Measurements from ENCODE around the gene CCDC32.
A peak's percentile ranks its signal among the peaks of the same experiment; 100 is the strongest.

CCDC32 gene

GRCh38 chr15:40565333-40566238 is 744 bp upstream of the CCDC32 start:
- no peak for DNase-seq (ENCODE audit: low read depth in 2 of 2)

GRCh38 chr15:40563426-40563825 is 1.4 kb downstream of the CCDC32 start:
- DNase-seq (ENCODE audit: low read depth in 2 of 2): no peak

DNA sequence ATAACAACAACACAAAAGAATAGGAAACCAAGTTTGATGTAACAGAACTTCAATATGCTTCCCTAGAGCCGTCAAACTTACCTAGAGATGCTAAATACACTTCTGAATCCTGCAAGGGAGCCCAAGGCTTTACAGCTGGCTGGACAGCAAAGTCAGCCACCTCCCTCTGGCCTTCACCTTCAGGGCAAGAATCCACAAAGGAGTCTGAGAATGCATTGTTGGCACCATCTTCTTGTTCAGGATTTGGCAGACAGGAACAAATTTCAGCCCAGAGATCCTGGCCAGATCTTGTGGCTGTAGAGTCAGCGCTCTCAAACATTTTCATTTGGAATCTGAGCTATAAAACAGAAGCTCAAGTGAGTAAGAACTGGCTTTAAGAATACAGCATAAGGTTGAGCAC is 2.2 kb downstream of the CCDC32 start:
- DNase-seq (ENCODE audit: low read depth in 2 of 2): no peak

DNA sequence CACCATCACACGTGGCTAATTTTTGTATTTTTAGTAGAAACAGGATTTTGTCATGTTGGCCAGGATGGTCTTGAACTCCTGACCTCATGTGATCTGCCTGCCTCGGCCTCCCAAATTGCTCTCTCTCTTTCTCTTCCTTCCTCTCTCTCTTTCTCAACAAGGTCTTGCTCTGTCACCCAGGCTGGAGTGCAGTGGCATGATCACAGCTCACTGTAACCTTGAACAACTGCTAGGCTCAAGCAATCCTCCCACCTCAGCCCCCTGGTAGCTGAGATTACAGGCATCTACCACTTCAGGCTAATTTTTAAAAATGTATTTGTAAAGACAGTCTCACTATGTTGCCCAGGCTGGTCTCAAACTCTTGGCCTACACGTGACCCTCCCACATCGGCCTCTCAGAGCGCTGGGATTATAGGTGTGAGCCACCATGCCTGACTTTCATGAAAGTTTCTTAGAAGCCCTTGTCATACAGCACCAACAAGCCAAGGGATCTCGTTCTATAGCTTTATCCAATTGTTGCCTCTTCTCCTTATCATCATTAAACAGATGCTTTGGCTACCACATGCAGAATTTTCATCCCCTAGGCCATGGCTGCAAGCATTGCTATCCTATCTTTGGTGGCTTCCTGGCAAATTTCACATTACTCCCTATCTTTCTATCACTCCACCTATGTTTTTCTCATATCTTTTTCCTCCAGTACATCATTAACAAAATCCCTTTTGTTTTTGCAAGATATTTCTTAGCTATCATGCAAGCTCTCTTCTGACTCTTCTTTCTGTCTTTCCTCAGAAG is 5.7 kb downstream of the CCDC32 start:
- no peak for DNase-seq (ENCODE audit: low read depth in 2 of 2)

DNA sequence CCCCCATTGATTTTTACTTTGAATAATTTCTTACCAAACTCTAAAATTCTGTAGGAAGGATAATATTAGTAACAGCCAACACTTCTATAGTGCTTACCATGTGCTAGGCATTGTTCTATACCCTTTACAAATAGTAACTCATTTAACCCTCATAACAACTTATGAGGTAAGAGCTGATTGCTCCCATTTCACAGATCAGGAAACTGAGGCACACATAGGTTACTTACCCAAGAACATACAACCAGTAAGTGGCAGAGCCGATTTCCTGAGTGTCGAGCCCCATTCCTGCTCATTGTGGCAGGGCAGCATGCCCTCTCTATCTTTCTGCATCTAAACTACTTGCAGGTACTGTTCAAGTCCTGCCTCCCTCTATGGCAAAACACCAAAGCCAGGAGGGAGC is 9.0 kb downstream of the CCDC32 start:
- DNase-seq (ENCODE audit: low read depth in 2 of 2): no peak

DNA sequence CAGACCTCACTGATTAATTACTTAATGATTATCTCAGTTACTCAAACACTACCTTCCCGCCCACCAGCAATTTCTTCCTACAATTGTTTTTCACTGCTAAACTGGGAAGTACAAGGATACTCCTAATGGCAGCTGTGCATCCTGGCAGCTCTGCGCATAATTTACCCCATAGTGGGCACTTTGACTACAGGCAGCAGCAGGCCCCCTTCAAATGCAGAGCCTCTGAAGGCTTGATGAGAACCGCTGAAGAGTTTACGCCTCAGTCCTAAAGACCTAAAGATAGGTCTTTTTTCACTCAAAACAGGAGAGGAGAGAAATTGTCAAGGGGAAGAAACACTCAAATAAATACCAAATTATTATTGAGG is 10.7 kb downstream of the CCDC32 start:
- no peak for DNase-seq (ENCODE audit: low read depth in 2 of 2)

- DNase-seq (ENCODE audit: low read depth in 2 of 2): no peak
These were observed 14.4 kb downstream of the CCDC32 start for GRCh38 chr15:40550341-40551037.

- DNase-seq (ENCODE audit: low read depth in 2 of 2): no peak
These were observed 14.9 kb downstream of the CCDC32 start for GRCh38 chr15:40549894-40550293.

GRCh38 chr15:40548610-40549009 is 16.2 kb downstream of the CCDC32 start:
- no peak for DNase-seq (ENCODE audit: low read depth in 2 of 2)

- no peak for DNase-seq (ENCODE audit: low read depth in 2 of 2)
These were observed 19.4 kb downstream of the CCDC32 start for GRCh38 chr15:40545457-40545856.

DNA sequence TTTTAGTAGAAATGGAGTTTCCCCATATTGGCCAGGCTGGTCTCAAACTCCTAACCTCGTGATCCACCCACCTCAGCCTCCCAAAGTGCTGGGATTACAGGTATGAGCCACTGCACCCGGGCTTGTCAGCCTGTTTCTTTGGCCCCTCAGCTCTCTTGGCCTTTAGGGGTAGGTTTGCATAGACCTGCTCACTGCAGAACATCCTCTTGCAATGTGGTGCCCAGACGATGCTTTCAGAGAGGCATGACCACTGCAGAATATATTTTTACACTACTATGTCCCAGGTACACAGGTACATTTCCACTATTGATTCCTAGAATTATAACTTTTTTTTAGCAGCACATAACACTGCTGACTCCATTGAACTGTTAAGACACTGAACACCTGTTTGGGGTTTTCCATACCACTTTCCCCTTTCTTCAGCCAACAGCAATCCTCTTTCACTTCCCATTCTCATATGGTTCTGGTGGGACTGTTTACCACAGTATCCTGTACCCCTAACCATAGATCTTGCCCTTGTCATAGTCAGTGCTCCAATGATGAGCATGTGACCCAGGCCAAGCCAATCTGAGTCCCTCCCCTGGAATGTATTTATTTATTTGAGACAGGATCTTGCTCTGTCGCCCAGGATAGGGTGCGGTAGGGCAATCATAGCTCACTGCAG is 21.1 kb downstream of the CCDC32 start:
- DNase-seq (ENCODE audit: low read depth in 2 of 2): no peak

GRCh38 chr15:40543082-40543481 is 21.8 kb downstream of the CCDC32 start:
- DNase-seq (ENCODE audit: low read depth in 2 of 2): no peak

DNA sequence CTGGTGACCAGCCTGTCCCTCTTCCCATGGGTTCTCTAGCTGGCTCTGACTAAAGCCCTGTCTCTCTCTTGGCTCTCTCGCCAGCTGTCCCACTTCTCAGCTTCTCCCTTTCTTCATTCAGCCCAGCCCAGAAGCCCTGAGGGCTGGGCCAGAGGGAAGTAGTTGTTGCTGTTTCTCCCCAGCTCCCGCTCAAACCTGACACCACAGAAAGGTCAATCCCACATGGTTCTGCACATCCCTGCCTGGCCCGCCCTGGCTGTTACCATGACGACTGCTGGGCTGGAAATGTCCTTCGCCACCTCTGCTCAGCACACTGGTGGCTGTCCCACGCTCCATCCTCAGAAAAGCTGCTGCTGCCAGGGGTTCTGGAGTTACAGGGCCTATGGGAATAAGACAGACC is 25.9 kb downstream of the CCDC32 start:
- no peak for DNase-seq (ENCODE audit: low read depth in 2 of 2)

GRCh38 chr15:40536501-40536900 is 28.3 kb downstream of the CCDC32 start:
- DNase-seq (ENCODE audit: low read depth in 2 of 2): peak; percentile 2 to 10

DNA sequence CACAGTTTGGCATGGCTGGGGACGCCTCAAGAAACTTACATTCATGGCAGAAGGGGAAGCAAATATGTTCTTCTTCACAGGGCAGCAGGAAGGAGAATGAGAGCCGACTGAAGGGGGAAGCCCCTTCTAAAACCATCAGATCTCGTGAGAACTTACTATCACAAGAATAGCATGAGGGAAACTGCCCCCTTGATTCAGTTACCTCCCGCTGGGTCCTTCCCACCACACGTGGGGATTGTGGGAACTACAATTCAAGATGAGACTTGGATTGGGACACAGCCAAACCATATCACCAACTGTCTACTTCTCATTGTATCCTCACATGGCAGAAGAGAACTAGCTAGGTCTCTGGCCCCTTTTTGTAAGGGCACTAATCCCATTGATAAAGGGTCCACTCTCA is 30.5 kb downstream of the CCDC32 start:
- DNase-seq (ENCODE audit: low read depth in 2 of 2): no peak

GRCh38 chr15:40533763-40534364 is 31.0 kb downstream of the CCDC32 start:
- DNase-seq (ENCODE audit: low read depth in 2 of 2): no peak

DNA sequence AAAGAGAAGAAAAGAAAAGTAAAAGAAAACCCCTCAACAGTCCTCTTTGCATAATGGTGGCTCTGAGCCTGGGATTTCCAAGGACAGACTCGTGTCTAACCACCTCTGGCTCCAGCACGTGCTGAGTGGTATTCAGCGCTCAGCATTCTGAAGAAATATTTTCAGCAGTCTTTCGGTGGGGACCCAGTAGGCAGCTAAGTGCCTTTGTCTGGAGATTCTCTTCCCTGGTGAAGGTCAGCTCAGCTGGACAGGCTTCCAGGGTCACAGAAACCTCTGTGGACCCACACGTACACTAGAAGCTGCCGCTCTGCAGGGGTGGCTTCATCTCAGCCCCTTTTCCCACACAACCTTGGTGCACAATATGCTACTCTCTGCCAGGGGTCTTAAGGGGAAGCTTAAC is 36.0 kb downstream of the CCDC32 start:
- DNase-seq (ENCODE audit: low read depth in 2 of 2): no peak

- DNase-seq (ENCODE audit: low read depth in 2 of 2): no peak
These were observed 39.0 kb downstream of the CCDC32 start for GRCh38 chr15:40525855-40526254.

GRCh38 chr15:40523611-40524010 is 41.2 kb downstream of the CCDC32 start:
- no peak for DNase-seq (ENCODE audit: low read depth in 2 of 2)

GRCh38 chr15:40516322-40516721 is 48.5 kb downstream of the CCDC32 start:
- DNase-seq (ENCODE audit: low read depth in 2 of 2): no peak

- no peak for DNase-seq (ENCODE audit: low read depth in 2 of 2)
These were observed 51.2 kb downstream of the CCDC32 start for GRCh38 chr15:40513609-40514008.

Data from fibroblast of skin of left quadriceps (primary cell).